HG03565 (cell line): ENCODE measurements around the gene BABAM2.

Source experiments
- ATAC-seq: cut with Tn5 transposase; IDR thresholded peaks from one replicate; pipeline ENCODE4 v1.9.1; 2021; ENCODE audit warnings: mild to moderate bottlenecking, moderate library complexity; ENCODE audit not compliant: unreplicated experiment

Gene BABAM2

DNA sequence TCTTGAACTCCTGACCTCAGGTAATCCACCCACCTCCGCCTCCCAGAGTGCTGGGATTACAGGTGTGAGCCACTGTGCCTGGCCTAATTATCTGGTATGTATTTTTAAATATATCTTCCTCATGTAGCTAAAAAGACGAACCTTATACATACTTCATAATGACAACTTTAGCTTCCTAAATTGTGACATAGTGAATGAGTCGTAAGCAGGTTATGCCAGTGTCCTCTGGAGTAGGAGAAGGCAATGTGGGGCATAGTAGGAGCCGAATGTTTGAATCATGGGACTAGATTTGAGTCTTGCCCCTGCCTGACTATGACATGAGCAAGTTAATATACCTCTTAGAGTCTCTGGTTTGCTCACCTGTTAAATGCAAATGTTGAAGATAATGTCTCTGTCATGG is 406.4 kb downstream of the BABAM2 start:
- ATAC-seq = no peak

DNA sequence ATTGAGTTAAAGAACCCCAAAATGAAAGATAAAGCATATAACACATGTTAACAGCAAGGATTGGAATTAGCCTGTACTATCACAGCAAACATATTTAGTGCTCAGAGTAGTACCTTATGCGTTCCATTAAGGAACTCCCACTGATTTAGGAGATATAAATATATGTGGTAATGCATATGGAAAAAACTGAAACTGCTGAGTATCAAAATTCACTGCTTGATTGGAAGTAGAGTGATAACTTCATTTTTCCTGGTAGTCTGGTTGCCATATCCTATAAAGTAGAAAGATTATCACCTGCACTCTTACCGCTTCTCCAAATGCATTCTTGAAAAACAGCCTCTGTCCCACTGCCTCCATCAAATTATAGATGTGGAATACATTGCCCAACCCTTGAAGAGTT is 407.0 kb downstream of the BABAM2 start:
- no peak for ATAC-seq

DNA sequence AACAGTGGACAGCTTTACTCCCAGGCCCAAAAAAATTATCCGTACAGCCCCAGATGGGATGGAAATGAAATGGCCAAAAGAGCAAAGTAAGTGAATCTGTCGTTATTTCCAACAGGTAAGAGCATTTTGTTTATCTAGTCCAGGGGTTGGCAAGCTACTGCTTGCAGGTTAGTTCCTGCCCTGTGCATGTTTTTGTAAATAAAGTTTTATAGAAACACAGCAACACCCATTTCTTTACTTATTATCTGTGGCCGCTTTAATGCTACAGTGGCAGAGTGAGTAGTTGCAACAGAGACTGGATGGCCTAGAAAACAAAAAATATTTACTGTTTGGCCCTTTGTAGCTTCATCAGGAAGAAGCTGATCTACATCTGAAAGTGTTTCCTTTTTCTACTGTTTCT is 407.9 kb downstream of the BABAM2 start:
- no peak for ATAC-seq

DNA sequence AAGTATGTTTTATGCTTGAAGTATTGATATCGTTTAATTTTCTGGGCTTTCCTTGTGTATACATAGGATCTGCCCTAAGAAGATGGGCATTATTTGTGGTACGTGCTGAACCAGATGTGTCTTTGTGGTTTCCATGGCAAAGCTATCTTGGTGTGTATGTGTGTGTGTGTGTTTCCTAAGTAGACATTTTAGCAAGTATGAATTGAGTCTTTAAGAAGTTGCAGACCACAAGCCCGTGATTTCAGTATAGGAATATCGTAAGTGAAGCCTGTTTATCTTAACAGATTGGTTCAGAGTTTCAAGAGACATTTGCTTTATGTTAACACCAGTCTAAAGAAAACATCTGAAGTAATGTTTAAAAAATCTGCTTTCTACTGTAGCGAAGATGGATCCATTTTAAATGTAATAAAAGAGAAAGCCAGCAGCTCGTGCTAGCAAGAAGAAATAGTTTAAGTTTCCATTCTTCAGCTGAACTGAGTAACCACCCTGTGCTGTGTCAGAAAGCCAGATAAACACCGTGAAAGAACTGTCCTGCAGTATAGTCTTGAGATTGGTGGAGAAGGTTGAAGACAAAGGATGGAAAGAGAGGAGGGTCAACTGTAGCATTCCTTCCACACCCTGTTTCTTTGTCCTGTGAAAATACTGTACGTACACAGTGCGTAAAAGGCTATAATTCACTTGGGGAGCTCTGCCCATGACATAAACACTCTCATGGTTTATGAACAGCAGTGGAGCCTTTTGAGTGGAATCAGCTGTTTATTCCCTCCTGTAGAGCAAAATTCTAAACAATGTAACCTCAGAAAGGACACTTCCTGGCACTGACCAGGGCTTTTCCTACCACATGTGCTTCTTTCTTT is 410.2 kb downstream of the BABAM2 start:
- ATAC-seq = no peak

DNA sequence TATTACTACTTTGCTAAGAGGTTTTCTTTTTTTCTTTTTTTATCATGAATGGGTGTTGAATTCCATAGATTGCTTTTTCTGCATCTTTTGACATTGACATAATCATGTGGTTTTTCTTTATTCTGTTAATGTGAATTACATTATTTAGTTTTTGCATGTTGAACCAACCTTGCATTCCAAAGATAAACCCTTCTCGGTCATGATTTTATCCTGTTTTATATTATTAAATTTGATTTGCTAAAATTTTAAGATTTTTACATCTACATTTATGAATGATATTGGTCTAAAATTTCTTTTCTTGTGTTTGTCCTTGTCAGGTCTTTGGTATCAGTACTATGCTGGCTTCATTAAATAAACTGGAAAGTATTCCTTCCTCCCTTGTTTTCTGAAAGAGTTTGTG is 414.7 kb downstream of the BABAM2 start:
- ATAC-seq = no peak

DNA sequence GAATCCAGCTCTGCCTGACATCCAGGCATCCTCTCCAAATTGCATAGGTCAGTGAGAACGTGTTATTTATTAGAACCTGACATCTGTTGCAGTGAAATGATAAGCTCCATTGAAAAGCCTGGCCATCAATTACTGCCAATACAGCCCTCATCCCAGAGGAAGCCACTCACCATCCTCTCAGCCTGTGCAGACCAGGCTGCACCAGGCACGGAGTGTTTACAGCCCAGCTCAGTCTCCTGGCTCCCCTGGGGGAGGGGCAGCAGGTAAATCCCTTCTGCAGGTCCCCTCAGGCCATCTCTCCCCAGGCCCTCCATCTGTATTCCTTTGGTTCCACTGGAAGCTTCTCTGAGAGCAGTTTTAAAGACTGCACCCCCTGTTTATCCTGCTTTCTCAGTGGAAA is 419.6 kb downstream of the BABAM2 start:
- no peak for ATAC-seq

DNA sequence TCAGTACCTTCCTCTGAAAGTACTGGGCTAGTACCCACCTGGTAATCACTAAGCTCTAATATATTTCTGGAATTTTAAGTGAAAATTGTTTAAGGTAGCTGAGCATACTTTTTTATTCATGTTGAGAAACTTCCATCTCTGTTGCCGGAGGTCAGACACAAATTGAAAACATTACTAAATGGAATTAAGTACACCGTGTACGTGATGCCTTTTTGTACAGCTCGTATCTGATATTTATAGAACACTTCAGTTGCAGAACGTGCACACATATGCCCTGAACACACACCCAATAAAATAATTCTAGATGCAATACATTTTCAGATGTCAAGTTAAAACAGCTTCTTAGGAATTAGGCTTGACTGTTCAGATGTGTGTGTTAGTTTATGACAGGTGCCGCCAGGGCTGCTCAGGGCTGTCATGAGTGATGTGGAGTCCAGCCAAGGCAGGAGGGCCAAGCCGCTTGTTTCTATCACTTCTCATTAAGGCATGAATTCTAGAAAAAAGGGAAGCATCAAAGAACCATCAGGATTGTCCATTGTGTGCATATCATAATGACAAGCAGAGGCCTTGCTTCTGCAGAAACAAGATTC is 421.2 kb downstream of the BABAM2 start:
- no peak for ATAC-seq

DNA sequence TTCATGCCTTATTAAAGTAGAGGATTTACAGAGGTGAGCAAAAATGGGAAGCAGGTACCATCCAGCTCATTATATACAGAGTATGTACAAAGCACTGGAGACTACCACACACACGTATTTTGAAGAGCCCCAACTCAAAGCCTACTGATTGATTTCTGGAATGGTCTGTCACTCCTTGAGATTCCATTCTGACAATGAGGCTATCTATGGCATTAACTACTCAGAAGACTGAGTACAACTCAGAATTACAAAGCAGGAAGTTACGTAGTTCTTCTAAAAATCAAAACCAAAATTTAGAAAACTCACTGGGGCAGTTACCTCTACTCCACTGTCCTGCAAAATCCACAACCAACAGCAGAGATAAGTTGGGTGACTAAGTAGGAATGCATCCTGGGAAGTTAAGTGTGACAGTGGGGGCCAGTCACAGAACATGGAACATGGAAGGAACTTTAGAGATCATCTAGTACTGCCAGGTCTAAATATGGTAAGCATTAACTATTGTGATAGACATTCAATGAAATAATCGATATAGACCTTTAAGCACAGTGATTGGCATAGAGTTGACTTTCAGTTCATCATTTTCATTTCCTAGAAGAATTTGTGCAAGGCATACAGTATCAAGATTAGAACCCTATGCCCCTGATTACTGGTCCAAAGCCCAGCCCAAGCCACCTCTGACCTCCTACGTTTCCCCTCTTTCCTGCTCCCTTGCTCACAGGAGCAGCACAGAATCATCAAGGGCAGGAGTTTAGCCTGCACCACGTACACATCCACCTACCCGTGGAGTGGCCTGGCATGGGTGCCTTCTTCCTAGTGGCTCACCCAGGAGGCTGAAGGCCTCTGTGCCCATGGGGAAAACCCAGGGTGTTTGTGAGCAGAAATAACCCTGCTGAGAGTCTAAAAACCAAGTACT is 422.0 kb downstream of the BABAM2 start:
- no peak for ATAC-seq

DNA sequence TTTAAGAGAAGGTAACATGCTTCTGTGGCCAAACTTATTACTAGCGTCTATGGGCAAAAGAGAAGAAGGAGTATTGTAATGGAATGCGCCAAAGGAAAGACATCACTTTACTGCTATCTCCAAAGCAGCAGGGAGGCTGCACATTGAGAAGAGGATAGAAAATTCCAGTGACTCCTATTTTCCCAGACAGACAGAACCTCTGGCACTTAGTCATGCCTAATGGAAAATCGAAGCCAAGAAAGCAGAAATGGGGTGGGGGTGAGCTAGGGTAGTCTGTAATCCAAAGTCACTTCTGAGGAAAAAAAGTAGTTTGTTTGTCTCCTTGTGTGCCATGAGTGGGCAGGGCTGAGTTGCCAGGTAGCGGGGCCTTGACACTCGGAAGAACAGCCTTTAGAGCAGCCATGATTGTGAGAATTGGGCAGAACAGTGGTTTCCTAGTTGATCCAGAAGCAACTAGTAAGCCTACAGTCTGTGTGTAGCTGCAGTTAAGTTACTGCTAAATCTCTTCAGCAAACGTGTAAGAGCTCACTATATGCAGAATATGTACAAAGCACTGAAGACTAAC is 422.8 kb downstream of the BABAM2 start:
- ATAC-seq = no peak

DNA sequence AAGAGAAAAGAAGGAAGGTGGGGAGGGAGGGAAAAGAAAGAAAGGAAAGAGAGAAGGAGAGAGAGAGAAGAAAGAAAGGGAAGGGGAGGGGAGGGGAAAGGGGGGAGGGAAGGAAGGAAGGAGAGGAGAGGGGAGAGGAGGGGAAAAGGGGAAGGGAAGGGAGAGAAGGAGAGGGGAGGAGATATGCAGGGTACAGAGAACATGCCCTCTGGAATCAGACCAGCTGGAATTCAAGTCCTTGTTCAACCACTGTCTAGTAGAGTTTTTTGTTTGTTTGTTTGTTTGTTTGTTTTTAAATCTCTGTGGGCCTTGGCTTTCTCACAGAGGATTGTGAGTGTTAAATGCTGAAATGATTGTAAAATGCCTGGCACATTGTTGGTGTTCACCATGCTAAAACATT is 424.4 kb downstream of the BABAM2 start:
- no peak for ATAC-seq

DNA sequence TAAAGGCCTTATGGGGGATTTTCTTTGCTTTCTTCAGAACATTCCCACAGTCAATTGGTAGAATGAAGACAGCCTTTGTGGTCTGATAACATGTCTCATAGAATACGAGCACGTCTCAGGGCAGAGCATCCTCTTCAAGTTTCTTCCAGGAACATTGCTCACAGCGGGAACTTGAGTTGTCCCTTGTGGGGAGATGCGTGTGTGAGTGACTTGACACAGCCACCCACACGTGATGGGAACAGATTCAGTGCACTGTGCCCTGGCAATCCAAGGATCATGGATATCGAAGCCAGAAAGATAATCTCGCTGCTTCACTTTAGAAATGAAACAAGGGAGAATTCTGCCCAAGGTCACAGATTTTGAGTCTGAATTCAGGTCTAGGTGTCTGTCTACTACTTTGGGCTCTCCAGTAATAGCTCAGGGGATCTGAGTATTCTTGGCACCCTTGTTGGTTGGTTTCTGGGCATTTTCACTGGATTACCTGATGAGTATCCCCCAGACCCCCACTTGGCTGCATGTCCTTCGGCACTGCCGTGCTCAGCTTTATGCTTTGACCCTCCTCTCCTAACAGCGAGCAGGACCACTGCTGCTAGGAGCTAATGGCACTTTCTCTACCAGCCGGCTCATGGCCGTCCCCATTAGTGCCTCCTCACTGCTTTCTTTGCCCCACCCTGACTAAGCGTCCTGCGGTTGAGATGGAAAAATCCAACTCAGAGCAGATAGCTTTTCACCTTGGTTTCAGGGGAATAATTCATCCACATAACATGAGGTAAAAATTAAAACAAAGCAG is 426.2 kb downstream of the BABAM2 start:
- ATAC-seq = no peak

DNA sequence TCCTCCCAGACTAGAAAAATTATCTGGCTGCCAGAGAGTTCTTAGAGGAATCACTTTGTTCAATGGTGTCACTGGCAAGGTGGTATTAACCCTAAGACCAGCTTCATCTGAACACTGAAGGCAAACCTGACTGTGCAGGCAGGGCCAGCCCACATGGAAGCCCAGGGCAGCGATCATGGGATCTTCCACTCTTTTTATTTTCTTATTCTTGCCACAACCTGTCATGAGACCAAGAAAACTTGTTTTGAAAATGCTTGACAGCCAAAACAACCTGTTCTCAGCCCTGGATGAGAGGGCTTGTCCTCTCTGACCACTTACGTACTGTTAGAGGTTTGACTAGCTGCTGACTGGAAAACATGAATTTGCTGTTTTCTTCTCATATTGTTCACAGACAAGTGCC is 426.9 kb downstream of the BABAM2 start:
- ATAC-seq = no peak

DNA sequence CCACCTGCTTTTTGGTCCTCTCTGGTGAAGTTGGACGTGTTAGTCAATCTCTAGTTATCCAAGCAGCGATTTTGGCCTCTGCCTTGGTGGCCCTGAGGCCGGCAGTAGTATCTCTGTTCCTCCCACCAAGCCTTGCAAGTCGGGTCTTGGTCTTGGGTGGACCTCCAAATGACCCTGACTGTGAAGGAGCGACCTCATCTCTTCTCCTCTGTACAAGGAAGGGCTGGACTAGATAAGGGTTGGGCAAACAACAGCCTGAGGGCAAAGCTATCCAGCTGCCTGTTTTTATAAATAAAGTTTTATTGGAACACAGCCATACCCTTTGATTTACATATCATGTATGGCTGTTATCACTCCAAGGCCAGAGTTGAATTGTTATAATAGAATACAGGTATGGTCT is 427.5 kb downstream of the BABAM2 start:
- ATAC-seq = no peak

DNA sequence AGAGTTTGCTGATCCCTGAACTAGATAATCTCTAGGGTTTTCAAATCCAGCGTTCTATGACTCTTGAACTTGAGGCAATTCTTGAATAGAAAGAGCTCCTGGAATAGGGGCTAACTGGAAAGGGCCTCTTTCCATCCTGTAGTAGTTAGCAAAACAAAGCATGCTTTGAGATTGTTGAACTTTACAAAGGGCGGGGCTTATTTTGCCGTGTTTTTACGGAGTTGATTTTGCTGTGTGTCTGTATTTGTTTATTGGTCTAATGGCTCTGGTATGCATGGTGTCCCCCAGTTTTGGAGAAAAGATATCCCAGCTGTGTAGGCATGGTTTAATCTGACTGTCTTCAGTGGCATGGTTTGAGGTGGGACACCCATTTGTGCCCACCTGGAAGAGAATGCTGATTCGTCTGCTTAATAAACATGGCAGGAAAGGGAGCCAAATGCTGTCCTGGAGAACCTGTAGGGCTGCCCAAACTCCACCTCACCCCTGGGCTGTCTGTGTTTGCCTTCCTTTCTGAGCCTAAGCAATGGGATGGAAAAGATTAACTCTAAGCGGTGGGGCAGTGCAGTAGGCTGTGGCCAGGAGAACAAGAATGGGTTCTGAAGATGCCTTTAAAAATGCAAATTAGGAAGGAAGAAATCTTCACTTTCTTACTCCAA is 428.1 kb downstream of the BABAM2 start:
- no peak for ATAC-seq

DNA sequence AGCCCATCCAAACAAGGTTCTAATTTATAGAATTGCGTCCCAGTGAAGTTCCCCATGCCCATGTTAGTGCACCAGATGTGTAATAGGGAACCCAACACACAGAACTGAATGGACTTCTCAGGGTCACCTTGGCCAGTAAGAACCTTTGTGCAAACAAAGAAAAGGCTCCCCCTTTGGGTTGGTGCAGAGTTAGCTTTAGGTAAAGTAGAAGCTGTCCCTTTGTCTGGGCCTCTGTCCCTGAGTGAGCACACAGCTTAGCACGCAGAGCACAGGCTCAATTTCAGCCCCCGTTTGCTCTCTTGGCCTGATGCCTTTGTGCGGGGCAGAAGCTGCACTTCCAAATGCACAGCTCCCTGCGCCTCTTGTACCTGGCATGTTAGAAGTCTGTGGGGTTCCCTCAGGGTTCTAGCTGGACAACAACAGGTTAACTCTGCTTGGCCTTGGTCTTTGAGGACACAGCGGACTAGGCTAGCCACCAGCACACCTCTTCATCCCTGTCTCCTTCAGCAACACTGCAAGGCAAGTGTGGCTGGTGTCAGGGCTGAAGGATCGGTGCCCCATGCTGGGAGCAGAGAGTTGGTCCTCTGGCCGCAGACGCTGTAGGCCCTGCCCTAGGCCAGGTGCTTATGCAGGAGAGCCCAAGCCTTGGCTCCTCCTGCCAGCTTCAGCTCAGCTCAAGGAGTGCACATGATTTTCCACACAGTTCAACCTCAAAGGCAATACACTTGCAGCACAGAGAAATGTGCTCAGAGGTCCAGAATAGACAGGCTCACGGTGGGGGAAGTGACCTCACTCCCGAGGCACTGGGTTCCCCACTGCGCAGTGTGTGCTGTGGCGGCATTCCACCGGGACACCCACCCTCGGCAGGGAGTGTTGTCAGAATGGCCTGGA is 428.8 kb downstream of the BABAM2 start:
- no peak for ATAC-seq

DNA sequence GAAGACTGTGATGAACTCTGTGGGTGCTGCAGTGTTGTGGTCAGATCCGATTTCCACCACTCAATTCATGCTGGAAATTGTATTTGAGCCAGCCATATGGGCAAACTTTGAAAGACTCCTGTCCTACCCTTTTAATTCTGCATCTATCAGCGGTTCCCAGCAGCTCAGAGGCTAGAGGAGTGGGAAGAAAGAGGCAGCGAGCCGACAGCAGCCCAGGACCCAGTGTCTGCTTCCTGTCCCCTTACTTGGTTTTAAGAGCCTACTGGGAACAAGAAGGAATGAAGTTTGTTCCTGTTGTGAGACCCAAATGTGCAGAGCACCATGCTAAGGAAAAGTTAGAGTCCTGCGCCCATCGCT is 429.5 kb downstream of the BABAM2 start:
- ATAC-seq = no peak

DNA sequence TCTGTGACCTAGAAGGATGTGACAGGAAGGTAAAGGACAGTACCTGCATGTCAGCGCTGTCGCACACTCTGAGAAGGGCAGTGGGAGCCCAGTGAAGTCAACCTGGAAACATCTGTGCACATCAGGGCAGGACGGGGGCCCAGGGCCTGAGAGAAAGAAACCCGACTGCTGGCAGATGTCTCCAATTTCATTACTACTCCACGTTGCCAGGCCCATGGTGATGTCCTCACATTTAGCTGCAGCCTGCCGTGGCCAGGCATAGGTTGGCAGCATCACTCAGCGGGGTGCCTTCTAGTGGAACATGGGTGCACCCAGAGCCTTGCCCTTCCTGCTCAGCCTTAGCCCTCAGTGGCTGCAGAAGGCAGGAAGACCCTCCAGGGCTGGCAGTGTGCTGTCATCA is 429.8 kb downstream of the BABAM2 start:
- no peak for ATAC-seq

DNA sequence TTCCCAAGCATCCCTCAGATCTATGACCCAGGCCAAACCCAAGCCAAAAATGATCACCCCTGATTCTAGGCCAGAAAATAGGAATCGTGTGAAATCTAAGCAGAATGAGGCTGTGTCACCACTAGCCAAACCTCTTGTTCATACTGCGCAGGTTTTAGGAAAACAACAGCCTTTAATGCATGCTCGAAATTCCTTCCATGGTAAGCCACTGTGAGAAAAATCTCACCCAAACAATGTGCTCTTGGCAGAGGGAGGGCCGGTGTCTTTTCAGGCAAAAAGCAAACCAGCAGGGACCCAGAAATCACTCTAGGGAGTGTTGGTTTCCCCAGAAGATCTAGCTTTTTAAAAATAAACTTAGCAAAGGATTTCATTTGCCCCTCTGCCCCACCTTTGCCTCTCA is 430.9 kb downstream of the BABAM2 start:
- no peak for ATAC-seq

DNA sequence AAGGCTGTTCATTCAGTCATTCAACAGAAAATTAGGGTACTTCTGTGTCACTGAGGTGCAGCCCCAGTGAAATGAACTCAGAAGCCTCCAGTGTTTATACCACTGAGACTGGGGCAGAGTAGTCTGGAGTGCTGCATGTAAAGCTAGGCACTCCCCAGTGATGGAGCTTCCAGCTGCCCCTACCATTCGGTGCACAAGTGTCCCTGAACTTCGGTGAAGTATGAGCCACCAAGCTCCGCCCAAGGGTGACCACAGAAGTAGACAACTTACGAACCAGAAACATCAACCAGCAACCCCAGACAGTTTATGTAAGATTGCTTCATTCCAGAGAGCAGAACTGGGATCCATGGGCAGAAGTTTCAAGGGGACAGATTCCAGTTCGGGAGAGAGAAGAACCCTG is 431.5 kb downstream of the BABAM2 start:
- no peak for ATAC-seq
